Right lung (tissue), 5 donors: ENCODE data around the gene PITX2. TPM values are rescaled to one million over a fixed set of nuclear protein-coding genes. Genes with fewer than 3 reads are reported as not detected.

Source experiments
- DNase-seq, 2 donors: peaks; one replicate each; pipeline ENCODE4 v3.0.0-alpha.2; 2013
- polyA plus RNA-seq, 5 donors: library from polyadenylated mRNA; unstranded; fragments of 120-200 nt; gene quantifications; one replicate each; pipeline versions ENCODE4 v1.2.1 to v1.2.3, GENCODE V29; 2013; ENCODE audit warnings: inconsistent platforms in 1 of 5, low replicate concordance in 1 of 5; ENCODE audit not compliant: insufficient read length in 5 of 5, insufficient read depth in 1 of 5

PITX2 gene
- polyA plus RNA-seq, 5 donors = 2.0 TPM; not detected in 4

GRCh38 chr4:110636680-110637407, 14.0 kb upstream of the PITX2 start:
- DNase-seq = no peak

GRCh38 chr4:110636171-110636679, 13.3 kb upstream of the PITX2 start:
- no peak for DNase-seq

- no peak for DNase-seq
These were observed 12.4 kb upstream of the PITX2 start for GRCh38 chr4:110635163-110635865.

GRCh38 chr4:110634350-110635162, 11.7 kb upstream of the PITX2 start:
- DNase-seq = no peak

GRCh38 chr4:110633358-110634341, 10.8 kb upstream of the PITX2 start:
- DNase-seq = no peak

- DNase-seq = no peak
These were observed 9.9 kb upstream of the PITX2 start for GRCh38 chr4:110632506-110633357.

GRCh38 chr4:110631584-110632505, 9.0 kb upstream of the PITX2 start:
- DNase-seq = peak; percentile 84 to 85

- DNase-seq = no peak
These were observed 8.0 kb upstream of the PITX2 start for GRCh38 chr4:110630688-110631402.

GRCh38 chr4:110629780-110630687, 7.2 kb upstream of the PITX2 start:
- no peak for DNase-seq

- DNase-seq = no peak
These were observed 6.4 kb upstream of the PITX2 start for GRCh38 chr4:110629214-110629754.

GRCh38 chr4:110628663-110629213, 5.9 kb upstream of the PITX2 start:
- DNase-seq = no peak

- DNase-seq = no peak
These were observed 5.2 kb upstream of the PITX2 start for GRCh38 chr4:110627977-110628662.

- DNase-seq = no peak
These were observed 3.8 kb upstream of the PITX2 start for GRCh38 chr4:110626532-110627153.

- DNase-seq = no peak
These were observed 2.8 kb upstream of the PITX2 start for GRCh38 chr4:110625576-110626257.
